Stomach (tissue), 9 donors: ENCODE data around the gene MYBPH. TPM values are rescaled to one million over a fixed set of nuclear protein-coding genes. Genes with fewer than 3 reads are reported as not detected.

Source experiments
- DNase-seq, 2 donors: peaks; one replicate each; pipeline versions ENCODE4 v3.0.0 to v3.0.0-alpha.2; 2013 to 2019
- H3K27ac ChIP-seq, 5 donors: fragments of 200-600 bp in 4 of 5; sonication (generic) in 4 of 5; one replicate each; pipeline ENCODE4 v1.5.1; 2013 to 2019; ENCODE audit warnings: mild to moderate bottlenecking in 1 of 5, moderate library complexity in 1 of 5
- H3K27me3 ChIP-seq, 3 donors: fragments of 200-600 bp; sonication (generic); one replicate each; pipeline ENCODE4 v1.5.1; 2017 to 2019; ENCODE audit warnings: mixed run types in 1 of 3
- H3K36me3 ChIP-seq, 4 donors: fragments of 200-600 bp; sonication (generic); 1 replicate in 3 of 4; 2 replicates in 1 of 4; pipeline ENCODE4 v1.5.1; 2016 to 2019
- H3K4me1 ChIP-seq, 4 donors: fragments of 200-600 bp; sonication (generic); one replicate each; pipeline ENCODE4 v1.5.1; 2016 to 2019
- H3K4me3 ChIP-seq, 4 donors: fragments of 200-600 bp; sonication (generic) in 3 of 4; one replicate each; pipeline ENCODE4 v1.5.1; 2016 to 2019; ENCODE audit warnings: mild to moderate bottlenecking in 1 of 4
- H3K9me3 ChIP-seq, 4 donors: fragments of 200-600 bp; sonication (generic); one replicate each; pipeline ENCODE4 v1.5.1; 2016 to 2019
- CTCF ChIP-seq, 7 experiments: fragments of 450-650 bp in 4 of 7; fragments of 200-600 bp in 3 of 7; sonication (generic) in 3 of 7; IDR thresholded peaks; one replicate each; pipeline ENCODE4 v1.5.1; 2016 to 2019; ENCODE audit warnings: antibody characterized with exemption in 7 of 7, control low read depth in 2 of 7, mild to moderate bottlenecking in 1 of 7
- EP300 ChIP-seq: sonication (generic); formaldehyde crosslinking; IDR thresholded peaks from one replicate; pipeline ENCODE4 v1.6.1; 2017; ENCODE audit warnings: antibody characterized with exemption
- POLR2A ChIP-seq, 4 donors: fragments of 450-650 bp; IDR thresholded peaks; one replicate each; pipeline ENCODE4 v1.6.1; 2016; ENCODE audit warnings: antibody characterized with exemption in 4 of 4, control low read depth in 2 of 4, mild to moderate bottlenecking in 1 of 4, moderate library complexity in 1 of 4
- POLR2AphosphoS5 ChIP-seq, 3 donors: sonication (generic); formaldehyde crosslinking; IDR thresholded peaks; one replicate each; pipeline ENCODE4 v1.6.1; 2016; ENCODE audit warnings: antibody characterized with exemption in 3 of 3
- WGBS, 5 donors: extraction: QIAGEN DNeasy Blood & Tissue Kit in 3 of 5; methylation state at CpG; one replicate each; pipeline versions ENCODE4 v1.1.5 to v1.1.7; 2013 to 2018; 5-methylcytosine and 5-hydroxymethylcytosine counted together
- intact Hi-C: fragments of 100-400 bp; cut with DNase I; formaldehyde crosslinking; loops from one replicate; pipeline ENCODE4 v1.15.1; 2023; ENCODE audit warnings: low total_unique reads
- polyA plus RNA-seq, 3 donors: library from polyadenylated mRNA; stranded (reverse); fragments of 200-250 nt; gene quantifications; one replicate each; pipeline ENCODE4 v1.2.3, GENCODE V29; 2013
- total RNA-seq, 5 donors: library from RNA; depleted of rRNA; stranded (reverse); fragments of >200 nt; gene quantifications; one replicate each; pipeline versions ENCODE4 v1.1.0 to v1.2.3, GENCODE V29; 2014 to 2016
- donor health status: healthy with polysubstance abuse.
- donor health status: Bipolar disorder and iron deficiency.
- donor health status: healthy.

MYBPH gene
- total and polyA plus RNA-seq, 8 donors, result 0.05 to 0.19 TPM; not detected in 6

GRCh38 chr1:203219171-203219570 is 43.5 kb upstream of the MYBPH start:
- no peak for DNase-seq
- H3K27ac ChIP-seq, result no peak overlapping the region
- no peaks in the 10 kb centered on the region for H3K9me3 ChIP-seq
- H3K4me3 ChIP-seq, result no peak overlapping the region
- peaks cover 0 to 23% (median 7%) of the 10 kb centered on the region in 3 donors for H3K27me3 ChIP-seq
- WGBS, 5 donors, result 67 to 89% (median 80%) methylated on average over 1 of the region's 1 CpG
- no peaks in the 10 kb centered on the region for H3K36me3 ChIP-seq
- H3K4me1 ChIP-seq, result peaks cover 0 to 11% (median 4%) of the 10 kb centered on the region in 4 donors
- intact Hi-C loops, result loop anchor here (2.0 to 5.0 kb wide), 2 partner anchors 102 to 178 kb away; no protein-coding TSS in a partner anchor
- no peak for TF ChIP-seq POLR2AphosphoS5 (IDR thresholded peaks at IDR 0.05)
- no peak for TF ChIP-seq CTCF (IDR thresholded peaks at IDR 0.05)
- TF ChIP-seq EP300, result no peak
- TF ChIP-seq POLR2A (IDR thresholded peaks at IDR 0.05), result no peak

- Histone ChIP-seq H3K9me3 (no peaks in the 10 kb centered on the region), H3K36me3 (no peaks in the 10 kb centered on the region), H3K4me1 (peaks cover 0 to 11% (median 4%) of the 10 kb centered on the region in 4 donors), H3K4me3 (no peak overlapping the region), H3K27me3 (peaks cover 0 to 22% (median 7%) of the 10 kb centered on the region in 3 donors), H3K27ac (no peak overlapping the region)
- WGBS, 5 donors, result 57 to 78% (median 73%) methylated on average over 3 to 7 of the region's 7 CpGs
- TF ChIP-seq POLR2A (IDR thresholded peaks at IDR 0.05) (no peak), POLR2AphosphoS5 (IDR thresholded peaks at IDR 0.05) (no peak), EP300 (no peak), CTCF (IDR thresholded peaks at IDR 0.05) (no peak)
- intact Hi-C loops, result loop anchor here (2.0 to 5.0 kb wide), 2 partner anchors 100 to 177 kb away; no protein-coding TSS in a partner anchor
- DNase-seq, result no peak
Observed at GRCh38 chr1:203217668-203218067, 42.0 kb upstream of the MYBPH start.

- H3K9me3 ChIP-seq, result no peaks in the 10 kb centered on the region
- 31 to 45% (median 42%) methylated on average over 5 to 6 of the region's 6 CpGs for WGBS, 5 donors
- H3K4me1 ChIP-seq, result peaks cover 0 to 11% (median 4%) of the 10 kb centered on the region in 4 donors
- no peaks in the 10 kb centered on the region for H3K36me3 ChIP-seq
- peaks cover 0 to 22% (median 7%) of the 10 kb centered on the region in 3 donors for H3K27me3 ChIP-seq
- no peak overlapping the region for H3K27ac ChIP-seq
- H3K4me3 ChIP-seq, result no peak overlapping the region
- intact Hi-C loops, result loop anchor here (5.0 kb wide), 1 partner anchor 100 kb away; no protein-coding TSS in a partner anchor
- DNase-seq, result peak in 1 of 2 donors; percentile 58
- no peak for TF ChIP-seq POLR2AphosphoS5 (IDR thresholded peaks at IDR 0.05)
- no peak for TF ChIP-seq EP300
- no peak for TF ChIP-seq CTCF (IDR thresholded peaks at IDR 0.05)
- TF ChIP-seq POLR2A (IDR thresholded peaks at IDR 0.05), result no peak
Observed at GRCh38 chr1:203217139-203217655, 41.6 kb upstream of the MYBPH start.

DNA sequence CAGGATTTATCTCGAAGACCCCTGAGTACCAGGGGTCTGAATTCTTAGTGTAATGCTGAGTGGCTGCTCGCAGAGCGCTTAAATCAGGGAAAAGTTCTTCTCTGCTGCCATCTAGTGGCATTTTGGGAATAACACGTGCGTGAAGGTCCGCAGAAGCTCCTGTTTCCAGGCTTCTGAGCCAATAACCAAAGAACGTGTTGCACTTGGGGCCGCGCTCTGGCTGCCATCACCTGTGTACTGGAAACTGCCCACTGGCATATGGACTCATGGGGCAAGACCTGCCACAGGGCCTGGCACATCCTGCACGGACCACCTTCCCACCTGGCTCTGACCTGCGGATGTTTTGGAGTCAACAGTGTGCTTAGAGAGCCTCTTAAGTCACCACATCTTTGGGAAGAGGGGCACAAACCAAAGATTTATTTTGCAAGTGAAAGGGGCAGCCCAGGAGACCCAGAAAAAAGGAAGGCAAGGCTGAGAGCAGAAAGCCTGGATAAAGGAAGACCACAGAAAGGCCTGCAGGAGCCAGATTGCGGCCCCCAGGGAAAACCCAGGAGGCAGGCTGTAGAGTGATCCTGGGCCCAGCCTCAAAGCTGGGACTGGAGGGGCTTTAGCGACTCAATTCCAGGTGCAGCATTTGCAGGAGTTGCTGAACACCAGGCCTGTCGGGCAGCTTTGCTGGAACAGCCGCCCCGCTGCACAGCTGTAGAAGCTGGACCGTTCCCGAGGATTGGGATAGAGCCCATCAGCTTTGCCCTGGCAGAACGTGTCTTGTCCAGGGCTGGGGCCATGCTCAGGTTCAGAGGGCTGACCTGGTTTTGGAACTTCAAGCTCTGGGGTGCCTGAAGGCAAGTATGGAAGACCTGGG is 40.9 kb upstream of the MYBPH start:
- 22 to 35% (median 32%) methylated on average over 15 to 19 of the region's 19 CpGs for WGBS, 5 donors
- H3K27ac ChIP-seq, result no peak overlapping the region
- H3K9me3 ChIP-seq, result no peaks in the 10 kb centered on the region
- H3K4me3 ChIP-seq, result no peak overlapping the region
- intact Hi-C loops, result loop anchor here (5.0 kb wide), 1 partner anchor 99 kb away; no protein-coding TSS in a partner anchor
- H3K4me1 ChIP-seq, result peaks cover 0 to 11% (median 4%) of the 10 kb centered on the region in 4 donors
- no peaks in the 10 kb centered on the region for H3K36me3 ChIP-seq
- TF ChIP-seq CTCF (IDR thresholded peaks at IDR 0.05) (peak in 5 of 7 experiments; percentile 58 to 73 (median 69)), EP300 (no peak), POLR2AphosphoS5 (IDR thresholded peaks at IDR 0.05) (no peak)
- DNase-seq, result peak; percentile 52 to 91
- H3K27me3 ChIP-seq, result peaks cover 0 to 22% (median 7%) of the 10 kb centered on the region in 3 donors
